Kidney (tissue), 14 donors: Measurements from ENCODE around the gene NLRC4. TPM values are rescaled to one million over a fixed set of nuclear protein-coding genes. Genes with fewer than 3 reads are reported as not detected.
"Not testable (repeated sequence)": the region's sequence is repeated elsewhere in the genome, so short reads cannot be mapped to it uniquely, and the experiment has no call there.

Source experiments
- DNase-seq, 5 donors: peaks; one replicate each; pipeline ENCODE4 v3.0.0-alpha.2; 2013 to 2020
- FAIRE-seq: peaks from 2 replicates; lab custom pipeline; 2012; peaks lifted over from hg19 to GRCh38; lab: Jason Lieb, UNC
- H3K27ac ChIP-seq, 2 donors: one replicate each; pipeline ENCODE4 v1.7.0; 2013; ENCODE audit warnings: low read depth in 2 of 2, low read length in 2 of 2, inconsistent platforms in 1 of 2
- H3K27me3 ChIP-seq: one replicate; pipeline ENCODE4 v1.7.1; 2013; ENCODE audit warnings: low read length, inconsistent platforms; ENCODE audit not compliant: control insufficient read depth, insufficient read depth
- H3K36me3 ChIP-seq, 3 donors: one replicate each; pipeline versions ENCODE4 v1.7.0 to v1.7.1; 2013; ENCODE audit warnings: low read length in 3 of 3, control low read depth in 1 of 3, inconsistent platforms in 1 of 3; ENCODE audit not compliant: insufficient read depth in 3 of 3, control insufficient read depth in 2 of 3
- H3K4me1 ChIP-seq, 3 donors: one replicate each; pipeline versions ENCODE4 v1.7.0 to v1.7.1; 2013; ENCODE audit warnings: low read length in 3 of 3, inconsistent platforms in 1 of 3, low read depth in 1 of 3; ENCODE audit not compliant: control insufficient read depth in 2 of 3, insufficient read depth in 2 of 3
- H3K4me3 ChIP-seq, 3 donors: one replicate each; pipeline versions ENCODE4 v1.7.0 to v1.8.1; 2013; ENCODE audit warnings: low read length in 3 of 3, control low read depth in 1 of 3, inconsistent platforms in 1 of 3
- H3K9ac ChIP-seq, 3 donors: one replicate each; pipeline versions ENCODE4 v1.7.0 to v1.7.1; 2013; ENCODE audit warnings: low read length in 3 of 3, control low read depth in 1 of 3, inconsistent platforms in 1 of 3
- H3K9me3 ChIP-seq, 3 donors: one replicate each; pipeline versions ENCODE4 v1.7.0 to v1.7.1; 2013; ENCODE audit warnings: low read length in 3 of 3, control low read depth in 1 of 3, inconsistent platforms in 1 of 3; ENCODE audit not compliant: control insufficient read depth in 2 of 3, insufficient read depth in 1 of 3
- CTCF ChIP-seq: IDR thresholded peaks from 3 replicates; pipeline ENCODE4 v1.5.1; 2012; ENCODE audit warnings: mild to moderate bottlenecking, moderate library complexity, borderline replicate concordance; ENCODE audit not compliant: insufficient read depth; ENCODE audit errors: extremely low read depth
- intact Hi-C: fragments of 100-400 bp; cut with DNase I; formaldehyde crosslinking; loops from one replicate; pipeline ENCODE4 v1.11.1; 2022
- polyA plus RNA-seq: library from polyadenylated mRNA; stranded (reverse); fragments of 350-450 nt; fragmentation: Illumina TruSeq; extraction: RNeasy Lipid Tissue Mini Kit (QIAGEN cat#74804); gene quantifications from one replicate; pipeline ENCODE4 v1.2.3, GENCODE V29; 2014; ENCODE audit warnings: low read depth, low replicate concordance; ENCODE audit not compliant: insufficient read depth
- total RNA-seq: library from RNA; stranded (reverse); fragmentation: NEBNext Ultra II Directional; extraction: Animal tissue kit (Norgen Biotek cat#: 25700); gene quantifications from one replicate; pipeline ENCODE4 v1.2.1, GENCODE V29; 2021
- donor health status: control.
- donor health status: control.
- donor health status: control.
- donor health status: control.
- donor health status: control.
- donor health status: DM: yes; HTN: yes; CAD: no.
- donor health status: Normal renal cell carcinoma (clear cell type).

The NLRC4 gene
- total and polyA plus RNA-seq, 2 donors from 2014 or later = 0.49 to 2.3 TPM

- Histone ChIP-seq H3K9me3 (no peaks in the 10 kb centered on the region), H3K27ac (peak overlapping the region; percentile 54 to 66), H3K9ac (peak overlapping the region; percentile 27 to 87 (median 31)), H3K4me1 (peaks cover 3 to 4% (median 3%) of the 10 kb centered on the region in 3 donors), H3K36me3 (no peaks in the 10 kb centered on the region), H3K4me3 (peak overlapping the region; percentile 87 to 91 (median 90)), H3K27me3 (no peaks in the 10 kb centered on the region)
- intact Hi-C loops = no loop called here
- DNase-seq (peak in 1 of 5 donors; percentile 3), FAIRE-seq (no peak)
- no peak for TF ChIP-seq CTCF
Observed at GRCh38 chr2:32277363-32277673, 12.6 kb upstream of the NLRC4 start.

- H3K9ac ChIP-seq, intact Hi-C loops, H3K36me3 ChIP-seq, H3K9me3 ChIP-seq, H3K27ac ChIP-seq, H3K4me3 ChIP-seq, H3K27me3 ChIP-seq, DNase-seq, FAIRE-seq, H3K4me1 ChIP-seq: not testable (repeated sequence)
Observed at GRCh38 chr2:32275790-32276189, 11.1 kb upstream of the NLRC4 start.

- no peak for TF ChIP-seq CTCF
- intact Hi-C loops = no loop called here
- no peak overlapping the region for H3K9ac ChIP-seq
- H3K4me3 ChIP-seq = no peak overlapping the region
- H3K27ac ChIP-seq = no peak overlapping the region
- H3K27me3 ChIP-seq = no peaks in the 10 kb centered on the region
- no peaks in the 10 kb centered on the region for H3K36me3 ChIP-seq
- FAIRE-seq (no peak), DNase-seq (no peak)
- peaks cover 3 to 4% (median 3%) of the 10 kb centered on the region in 3 donors for H3K4me1 ChIP-seq
- H3K9me3 ChIP-seq = no peaks in the 10 kb centered on the region
Observed at GRCh38 chr2:32274289-32274688, 9.6 kb upstream of the NLRC4 start.

- no peak overlapping the region for H3K27ac ChIP-seq
- DNase-seq = no peak
- H3K27me3 ChIP-seq = no peaks in the 10 kb centered on the region
- H3K36me3 ChIP-seq = no peaks in the 10 kb centered on the region
- intact Hi-C loops = no loop called here
- peaks cover 2 to 3% (median 2%) of the 10 kb centered on the region in 3 donors for H3K4me1 ChIP-seq
- FAIRE-seq = no peak
- TF ChIP-seq CTCF = no peak
- H3K9me3 ChIP-seq = no peaks in the 10 kb centered on the region
- no peak overlapping the region for H3K9ac ChIP-seq
- no peak overlapping the region for H3K4me3 ChIP-seq
Observed at GRCh38 chr2:32272279-32272678, 7.6 kb upstream of the NLRC4 start.
